Measurements from ENCODE around the gene RNU6-1.

DNA sequence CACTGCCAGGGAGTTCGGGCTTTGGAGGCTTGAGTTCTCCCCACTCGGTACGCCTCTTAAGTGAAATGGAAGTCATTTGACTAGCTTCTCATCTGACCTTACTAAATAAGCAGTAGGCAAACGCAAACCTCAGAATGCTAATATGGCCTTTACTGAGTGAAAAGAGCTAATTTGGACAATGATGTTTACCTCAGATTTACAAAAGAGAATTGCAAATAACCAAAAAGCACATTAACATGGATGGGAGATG, 1.6 kb upstream of the RNU6-1 start:
- TF ChIP-seq ZFP30 (CRISPR knock-in tag; IDR thresholded peaks at IDR 0.05) (no peak), POU6F1 (CRISPR knock-in tag; IDR thresholded peaks at IDR 0.05; ENCODE audit: borderline replicate concordance, low read depth) (no peak)
